ENCODE data around the gene FGF3.
"Not testable (repeated sequence)": the region's sequence is repeated elsewhere in the genome, so short reads cannot be mapped to it uniquely, and the experiment has no call there.

Gene FGF3

GRCh38 chr11:69764918-69765317 is 54.3 kb downstream of the FGF3 start:
- not testable (repeated sequence) for DNase-seq

- DNase-seq, result no peak
These were observed 58.9 kb downstream of the FGF3 start for GRCh38 chr11:69760319-69760718.
